Measurements from ENCODE around the gene TARM1. TPM values are rescaled to one million over a fixed set of nuclear protein-coding genes. Genes with fewer than 3 reads are reported as not detected.

Gene TARM1
- total and polyA plus RNA-seq, 2 of the 4 experiments (the other 2 are of a cell fraction), result not detected

DNA sequence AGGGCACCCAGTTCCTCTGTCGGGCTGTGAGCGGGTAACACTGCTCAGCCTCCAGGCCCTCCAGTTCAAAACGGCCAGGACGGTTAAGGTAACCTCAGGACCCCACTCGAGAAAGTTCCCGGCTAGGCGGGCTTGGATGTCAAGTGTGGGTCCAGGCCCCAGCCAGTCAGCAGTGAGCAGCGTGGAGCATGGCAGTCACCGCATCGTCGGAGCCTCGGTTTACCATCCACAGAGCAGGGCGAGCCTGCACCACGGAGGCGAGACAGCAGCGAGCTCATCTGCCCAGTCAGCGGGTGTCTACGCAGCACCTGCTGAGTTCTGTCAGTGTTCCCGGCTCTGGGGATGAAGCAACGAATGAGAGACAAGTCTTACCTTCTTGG is 48.4 kb upstream of the TARM1 start:
- POLR2A ChIA-PET (ENCODE audit: unreplicated experiment), result no interaction called here
- dilution Hi-C loops (cut with HindIII; ENCODE audit: low sequenced_read_pairs, unreplicated experiment) (no loop called here), in situ Hi-C loops (cut with MboI; ENCODE audit: low sequenced_read_pairs) (loop anchor here (25.0 kb wide), 1 partner anchor 1533 kb away; the partner anchor contains the start of gene U2AF2), intact Hi-C loops (cut with micrococcal nuclease) (no loop called here)
- H3K9me3 ChIP-seq (ENCODE audit: control insufficient read depth, insufficient read depth, low read length), result no peaks in the 10 kb centered on the region
- H3K27me3 ChIP-seq (ENCODE audit: control insufficient read depth, insufficient read depth, low read length), result no peaks in the 10 kb centered on the region
- no peaks in the 10 kb centered on the region for H3K79me1 ChIP-seq (ENCODE audit: low read depth in 1 of 2, low read length in 2 of 2)
- H2AK9ac ChIP-seq (replicated peaks; ENCODE audit: low read depth, low read length, poor library complexity), result no peak overlapping the region
- H4K5ac ChIP-seq (ENCODE audit: low read depth, low read length), result no peak overlapping the region
- H3K9me1 ChIP-seq (ENCODE audit: insufficient read depth, low read length), result no peaks in the 10 kb centered on the region
- no peak overlapping the region for H3K4ac ChIP-seq (ENCODE audit: low read depth, low read length)
- no peak overlapping the region for H4K8ac ChIP-seq (ENCODE audit: low read depth in 2 of 2, low read length in 2 of 2)
- ATAC-seq (ENCODE audit: low read depth) (no peak), DNase-seq (no peak)
- no peak overlapping the region for H3K4me3 ChIP-seq (ENCODE audit: insufficient read depth, low read depth, low read length)
- no peak overlapping the region for H3K27ac ChIP-seq (ENCODE audit: insufficient read depth, low read length)
- WGBS, 2 experiments (ENCODE audit: extremely low coverage in 2 of 2, insufficient read length in 1 of 2), result 90% methylated on average over 6 of the region's 20 CpGs; no CpG with 5 or more reads in 1 of the 2 experiments
- no peak overlapping the region for H4K91ac ChIP-seq (ENCODE audit: insufficient read depth, low read depth, low read length)
- BruUV-seq (replicated peaks), result no TSS peak
- no peak overlapping the region for H3K4me2 ChIP-seq (ENCODE audit: low read depth, low read length)
- H3K36me3 ChIP-seq (ENCODE audit: control insufficient read depth, insufficient read depth, low read length), result peaks cover 51% of the 10 kb centered on the region
- H2BK120ac ChIP-seq (ENCODE audit: low read depth, low read length), result no peak overlapping the region
- H2BK20ac ChIP-seq (ENCODE audit: low read depth, low read length), result no peak overlapping the region
- H4K20me1 ChIP-seq (ENCODE audit: insufficient read depth, low read length), result no peaks in the 10 kb centered on the region
- no peak overlapping the region for H3K18ac ChIP-seq (ENCODE audit: low read depth, low read length)
- no peak overlapping the region for H3K9ac ChIP-seq (ENCODE audit: low read depth, low read length)
- no peak overlapping the region for H2BK5ac ChIP-seq (ENCODE audit: low read depth, low read length, poor library complexity, severe bottlenecking)
- H3K14ac ChIP-seq (replicated peaks; ENCODE audit: low read depth, low read length), result no peak overlapping the region
- no peak overlapping the region for H2AK5ac ChIP-seq (ENCODE audit: low read depth, low read length)
- no peak overlapping the region for H2BK15ac ChIP-seq (ENCODE audit: low read depth, low read length)
- TF ChIP-seq, protein P1, sequence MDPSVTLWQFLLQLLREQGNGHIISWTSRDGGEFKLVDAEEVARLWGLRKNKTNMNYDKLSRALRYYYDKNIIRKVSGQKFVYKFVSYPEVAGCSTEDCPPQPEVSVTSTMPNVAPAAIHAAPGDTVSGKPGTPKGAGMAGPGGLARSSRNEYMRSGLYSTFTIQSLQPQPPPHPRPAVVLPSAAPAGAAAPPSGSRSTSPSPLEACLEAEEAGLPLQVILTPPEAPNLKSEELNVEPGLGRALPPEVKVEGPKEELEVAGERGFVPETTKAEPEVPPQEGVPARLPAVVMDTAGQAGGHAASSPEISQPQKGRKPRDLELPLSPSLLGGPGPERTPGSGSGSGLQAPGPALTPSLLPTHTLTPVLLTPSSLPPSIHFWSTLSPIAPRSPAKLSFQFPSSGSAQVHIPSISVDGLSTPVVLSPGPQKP (IDR thresholded peaks at IDR 0.05; ENCODE audit: borderline replicate concordance, low read depth, low read length), result no peak
- no peak for TF ChIP-seq CTCF (conservative IDR thresholded peaks at IDR 0.05; ENCODE audit: low read depth, low read length)
- no peak for TF ChIP-seq NFE2L2 (IDR thresholded peaks at IDR 0.05; ENCODE audit: low read depth, low read length)
- no peak for TF ChIP-seq RFX5 (IDR thresholded peaks at IDR 0.05; ENCODE audit: low read depth, low read length)
- TF ChIP-seq MAFK (IDR thresholded peaks at IDR 0.05; ENCODE audit: low read depth, low read length), result no peak
- no peak for TF ChIP-seq FOS (IDR thresholded peaks at IDR 0.05; ENCODE audit: low read depth, low read length)
- H3K23ac ChIP-seq (ENCODE audit: low read depth, low read length), result no peak overlapping the region
- CTCF ChIA-PET, result no interaction called here
- H3K56ac ChIP-seq (ENCODE audit: extremely low read depth, insufficient read depth, low read length), result no peak overlapping the region
- no peak overlapping the region for H2AFZ ChIP-seq (replicated peaks; ENCODE audit: low read length, poor library complexity)
- no peaks in the 10 kb centered on the region for H3K4me1 ChIP-seq (ENCODE audit: control insufficient read depth, insufficient read depth, low read length)

All from IMR-90 (cell line).